Endometrial microvascular endothelial cells (primary cell): ENCODE measurements around the gene RAB40B. TPM values are rescaled to one million over a fixed set of nuclear protein-coding genes. Genes with fewer than 3 reads are reported as not detected.
"Not testable (repeated sequence)": the region's sequence is repeated elsewhere in the genome, so short reads cannot be mapped to it uniquely, and the experiment has no call there.

Source experiments
- in situ Hi-C: cut with HindIII; loops from 2 replicates; pipeline ENCODE4 v1.10.0; 2017; ENCODE audit warnings: low sequenced_read_pairs, low pct_unique_long_range_greater_than_20kb; ENCODE audit errors: inconsistent ontology term
- total RNA-seq: library from RNA; depleted of rRNA; stranded (reverse); fragments of >200 nt; gene quantifications from one replicate; pipeline ENCODE4 v1.2.3, GENCODE V29; 2015; ENCODE audit errors: inconsistent ontology term

Gene RAB40B
- total RNA-seq, 1 donor from 2014 or later, result 11.9 TPM

DNA sequence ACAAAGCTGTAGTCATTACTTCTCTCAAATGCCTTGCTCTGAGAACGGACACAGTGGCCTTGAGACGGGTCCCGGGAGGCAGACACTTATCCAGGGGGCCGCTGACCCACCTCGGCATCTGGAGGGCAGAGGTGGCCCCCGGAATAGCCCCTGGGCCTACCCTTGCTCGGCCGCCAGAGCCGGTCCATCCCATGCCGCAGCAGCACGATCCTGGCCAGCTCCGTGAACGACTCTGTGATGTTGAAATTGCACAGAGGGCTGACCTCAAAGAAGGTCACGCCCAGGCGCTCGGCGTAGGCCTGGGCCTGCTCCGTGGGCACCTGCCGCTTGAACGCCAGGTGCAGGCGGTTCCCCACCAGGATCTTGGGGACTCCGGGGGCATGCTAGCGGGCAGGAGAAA is 40.2 kb downstream of the RAB40B start:
- in situ Hi-C loops, result no loop called here

DNA sequence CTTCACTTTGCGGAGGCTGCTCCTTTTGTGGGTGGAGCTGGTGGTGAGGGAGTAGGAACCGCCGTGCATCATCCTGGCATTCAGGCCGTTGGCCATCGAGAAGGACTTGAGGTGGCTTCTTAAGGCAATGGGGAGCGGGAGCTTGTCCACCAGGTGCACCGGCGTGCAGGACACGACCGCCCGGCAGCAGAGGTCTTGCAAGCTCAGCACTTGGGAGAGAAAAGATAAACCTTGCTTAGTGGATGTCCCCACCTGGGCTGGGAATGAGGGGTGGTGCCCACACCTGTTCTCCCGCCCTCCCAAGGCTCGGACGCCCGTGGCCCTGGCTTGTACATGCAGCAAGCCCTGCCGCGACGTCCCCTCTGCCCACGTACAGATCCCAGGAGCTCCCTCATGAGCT is 40.6 kb downstream of the RAB40B start:
- in situ Hi-C loops, result no loop called here

GRCh38 chr17:82656266-82656665 is 42.2 kb downstream of the RAB40B start:
- in situ Hi-C loops, result no loop called here

DNA sequence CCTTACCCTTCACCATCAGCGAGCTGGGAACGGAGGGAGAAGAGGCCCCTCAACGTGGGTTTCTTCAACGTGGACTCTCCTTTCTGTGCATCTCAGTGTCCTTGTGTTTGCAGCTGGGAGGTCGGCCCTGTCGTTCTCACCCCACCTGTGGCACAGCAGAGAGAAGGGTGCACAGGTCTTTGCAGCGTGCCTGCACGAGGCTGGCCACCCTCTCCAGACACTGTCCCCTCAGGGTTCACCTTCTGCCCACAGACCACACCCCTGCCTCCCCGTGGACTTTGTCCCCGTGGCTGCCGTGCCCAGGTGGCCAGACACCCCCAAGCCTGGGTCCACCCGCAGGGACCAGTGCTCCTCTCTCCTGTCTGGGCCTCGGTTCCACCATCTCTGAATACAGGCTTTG is 43.0 kb downstream of the RAB40B start:
- in situ Hi-C loops, result no loop called here

GRCh38 chr17:82655038-82655479 is 43.4 kb downstream of the RAB40B start:
- in situ Hi-C loops, result no loop called here

GRCh38 chr17:82654611-82655010 is 43.9 kb downstream of the RAB40B start:
- in situ Hi-C loops, result not testable (repeated sequence)

GRCh38 chr17:82653651-82654528 is 44.6 kb downstream of the RAB40B start:
- in situ Hi-C loops, result no loop called here

GRCh38 chr17:82650723-82651122 is 47.8 kb downstream of the RAB40B start:
- in situ Hi-C loops, result no loop called here

DNA sequence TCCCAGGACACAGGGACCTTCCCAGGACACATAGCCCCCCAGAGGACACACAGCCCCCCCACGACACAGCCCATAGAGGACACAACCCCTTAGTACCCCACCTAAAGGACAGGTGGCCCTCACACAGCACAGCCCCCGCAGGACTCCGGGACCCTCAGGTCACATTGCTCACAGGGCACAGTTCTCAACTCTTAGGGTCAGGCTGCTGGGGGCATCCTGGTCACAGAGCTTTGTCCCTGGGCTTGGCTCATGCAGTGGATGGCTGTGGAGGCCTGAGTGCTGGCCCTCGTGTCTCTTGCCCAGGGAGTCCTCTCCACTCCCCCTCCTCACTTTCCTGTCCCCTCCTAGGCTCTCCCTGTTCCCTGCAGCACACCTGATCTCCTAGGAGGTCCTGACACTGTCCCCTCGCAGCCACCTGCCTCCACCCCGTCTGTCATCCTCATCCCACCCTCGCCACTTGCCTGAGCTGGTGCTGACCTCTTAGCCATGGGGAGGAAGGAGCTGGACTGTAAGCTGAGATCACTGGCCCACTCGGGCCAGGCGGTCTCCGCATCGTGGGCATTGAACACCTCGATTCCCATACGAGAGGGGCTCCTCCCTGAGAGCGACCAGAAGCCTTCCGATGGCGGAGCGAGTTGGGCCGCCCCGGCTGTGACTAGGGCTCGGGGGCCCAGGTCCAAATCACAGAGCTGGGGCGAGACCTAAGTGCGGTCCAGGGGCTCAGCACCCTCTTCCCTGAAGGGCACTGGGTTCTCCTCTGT is 48.8 kb downstream of the RAB40B start:
- in situ Hi-C loops, result no loop called here

GRCh38 chr17:82648742-82649331 is 49.7 kb downstream of the RAB40B start:
- in situ Hi-C loops, result no loop called here

DNA sequence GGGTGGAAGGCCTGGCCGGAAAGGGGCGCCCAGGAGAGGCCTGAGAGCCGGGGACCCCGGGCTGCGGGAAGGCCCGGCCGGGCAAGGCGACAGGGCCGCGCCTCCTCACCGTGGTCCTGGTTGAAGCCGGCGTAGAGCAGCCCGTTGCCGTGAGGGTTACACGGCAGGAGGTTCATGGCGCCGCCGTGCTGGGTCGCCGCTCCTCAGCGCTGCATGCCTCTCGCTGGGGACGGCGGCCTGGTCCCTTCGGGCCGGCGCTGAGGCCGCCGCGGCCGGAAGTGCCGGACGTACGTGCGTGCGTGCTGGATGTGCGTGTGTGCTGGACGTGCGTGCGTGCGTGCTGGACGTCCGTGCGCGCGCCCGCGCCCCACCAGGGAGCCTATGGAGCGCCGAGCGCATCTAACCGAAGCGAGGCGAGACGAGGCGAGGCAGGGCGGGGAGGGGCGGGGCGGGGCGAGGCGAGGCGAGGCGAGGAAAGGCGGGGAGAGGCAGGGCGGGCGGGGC is 50.3 kb downstream of the RAB40B start, which contains the start of gene WDR45B:
Gene WDR45B, minus strand, starts transcription at position 280 of the 504 bp plus-strand sequence. Its CDS starts 104 bp downstream, at position 176.
- in situ Hi-C loops, result no loop called here

DNA sequence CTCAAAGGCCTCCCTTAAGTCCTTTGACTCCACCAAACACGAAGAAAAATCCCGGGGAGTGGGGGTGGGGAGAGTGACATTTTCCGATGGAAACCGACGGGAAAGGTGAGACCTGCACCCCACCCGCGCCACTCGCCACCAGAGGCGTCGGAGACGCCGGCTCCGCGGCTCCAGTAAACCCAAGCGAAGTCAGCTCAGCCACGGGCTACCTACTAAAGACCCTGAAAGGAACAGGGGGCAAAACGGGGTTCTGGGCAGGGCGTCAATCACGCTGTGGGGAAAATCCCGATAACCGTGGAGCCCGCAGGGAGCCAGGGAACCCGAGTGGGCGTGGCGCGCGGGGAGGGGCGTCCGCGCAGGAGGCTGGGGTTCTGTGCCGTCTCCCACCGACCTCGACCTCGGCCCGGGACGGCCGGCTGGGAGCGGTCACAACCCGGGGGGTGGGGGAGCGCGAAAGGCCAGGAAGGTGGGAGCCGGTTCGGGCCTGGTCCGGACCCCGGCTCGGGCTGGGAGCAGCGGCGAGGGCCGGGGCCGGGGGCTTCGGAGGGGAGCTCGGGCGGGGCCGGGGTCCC is 50.8 kb downstream of the RAB40B start:
- in situ Hi-C loops, result no loop called here

GRCh38 chr17:82645516-82645915 is 53.0 kb downstream of the RAB40B start:
- in situ Hi-C loops, result no loop called here

DNA sequence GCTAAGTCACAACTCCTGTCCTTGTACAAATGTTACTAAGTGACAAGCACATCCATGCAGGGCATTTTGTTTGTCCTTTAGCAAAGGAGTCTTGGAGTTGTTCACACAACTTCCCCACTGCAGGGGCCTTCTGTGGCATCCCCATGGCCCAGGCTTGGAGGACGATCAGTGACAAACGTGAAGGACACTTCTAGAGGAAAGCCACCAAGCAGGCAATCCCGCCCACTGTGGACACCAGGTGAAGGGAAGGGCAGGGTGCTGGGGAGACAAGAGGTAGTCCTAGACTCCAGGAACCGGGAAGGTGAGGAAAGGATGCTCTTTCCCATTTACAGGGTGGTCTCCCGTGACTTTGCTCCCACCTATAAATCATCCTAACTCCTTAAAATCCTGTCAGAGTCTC is 54.4 kb downstream of the RAB40B start:
- in situ Hi-C loops, result no loop called here

DNA sequence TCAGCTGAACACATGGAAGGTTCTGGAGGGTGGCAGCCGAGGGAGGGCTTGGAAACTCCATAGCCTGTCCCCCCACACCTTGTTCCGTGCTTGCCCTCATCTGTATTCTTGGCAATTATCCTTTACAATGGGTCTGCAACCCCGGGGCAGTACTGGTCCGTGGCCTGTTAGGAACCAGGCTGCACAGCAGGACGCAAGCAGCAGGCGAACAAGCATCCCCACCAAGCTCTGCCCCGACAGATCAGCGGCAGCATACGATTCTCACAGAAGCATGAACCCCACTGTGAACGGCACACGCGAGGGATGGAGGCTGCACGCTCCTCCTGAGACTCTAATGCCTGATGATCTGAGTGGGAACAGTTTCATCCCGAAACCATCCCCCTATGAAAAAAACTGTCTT is 56.5 kb downstream of the RAB40B start:
- in situ Hi-C loops, result no loop called here

DNA sequence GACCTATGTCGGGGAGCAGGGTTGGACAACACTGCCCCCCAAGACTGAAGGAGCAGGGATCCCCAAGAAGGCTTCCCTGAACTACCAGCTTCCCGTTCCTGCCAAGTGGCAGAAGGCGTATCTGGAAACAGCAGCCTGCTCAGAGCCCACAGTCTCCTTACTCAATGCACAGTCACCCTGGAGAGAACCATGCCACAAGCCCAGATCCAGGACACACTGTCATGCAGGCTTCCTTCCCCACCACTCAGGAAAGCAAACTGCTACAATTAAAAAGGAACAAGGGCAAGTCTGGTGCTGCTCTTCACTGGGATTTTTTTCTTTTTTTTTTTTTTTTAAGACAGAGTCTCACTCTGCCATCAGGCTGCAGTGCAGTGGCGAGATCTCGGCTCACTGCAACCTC is 58.5 kb downstream of the RAB40B start:
- in situ Hi-C loops, result no loop called here

- in situ Hi-C loops, result no loop called here
Observed at GRCh38 chr17:82639628-82640027, 58.9 kb downstream of the RAB40B start.

- in situ Hi-C loops, result no loop called here
Observed at GRCh38 chr17:82638183-82638773, 60.2 kb downstream of the RAB40B start.
